Endothelial cell of umbilical vein (primary cell): ENCODE data around the gene ZNF148.

Experiments
- EZH2 ChIP-seq: IDR thresholded peaks from 2 replicates; pipeline ENCODE4 v1.6.1; 2012; ENCODE audit warnings: borderline replicate concordance, low read depth, mild to moderate bottlenecking, moderate library complexity, low read length, inconsistent platforms; ENCODE audit not compliant: severe bottlenecking
- MAX ChIP-seq: IDR thresholded peaks from 2 replicates; pipeline ENCODE4 v1.6.1; 2011; ENCODE audit not compliant: insufficient read depth, insufficient read length
- MYC ChIP-seq: IDR thresholded peaks from one replicate; pipeline ENCODE4 v1.6.1; 2011; ENCODE audit warnings: mild to moderate bottlenecking, low read depth, low read length
- POLR2A ChIP-seq: IDR thresholded peaks from 2 replicates; pipeline ENCODE4 v1.6.1; 2012; ENCODE audit warnings: low read depth, mild to moderate bottlenecking, control low read depth, low read length
- TF ChIP-seq, protein P1 (sequence below), 2 donors: IDR thresholded peaks; 1 replicate in 1 of 2; 2 replicates in 1 of 2; pipeline ENCODE4 v1.5.1; 2011; ENCODE audit warnings: low read length in 2 of 2, mild to moderate bottlenecking in 2 of 2, moderate library complexity in 2 of 2, control low read depth in 1 of 2, inconsistent platforms in 1 of 2, low read depth in 1 of 2; ENCODE audit not compliant: insufficient read depth in 1 of 2; ENCODE audit errors: extremely low read depth in 1 of 2

DNA sequence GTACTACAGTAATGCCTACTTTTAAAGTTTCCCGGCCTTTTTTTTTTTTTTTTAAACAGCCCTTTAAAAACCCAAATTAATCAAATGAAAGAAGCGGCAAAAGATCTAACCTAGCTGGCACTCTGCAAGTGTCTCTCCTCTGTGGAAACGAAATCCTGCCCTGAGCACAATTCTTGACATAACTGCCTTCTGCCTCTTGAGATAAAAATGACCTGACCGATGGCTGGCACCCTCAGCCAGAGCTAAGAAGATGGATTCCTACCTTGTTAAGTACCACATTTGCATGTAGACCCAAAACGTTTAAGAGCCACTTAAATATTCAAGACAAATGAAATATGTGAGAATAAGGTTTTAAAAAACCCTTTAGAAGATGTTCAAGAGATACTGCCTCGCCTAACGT, 146.0 kb downstream of the ZNF148 start:
- TF ChIP-seq, protein P1, sequence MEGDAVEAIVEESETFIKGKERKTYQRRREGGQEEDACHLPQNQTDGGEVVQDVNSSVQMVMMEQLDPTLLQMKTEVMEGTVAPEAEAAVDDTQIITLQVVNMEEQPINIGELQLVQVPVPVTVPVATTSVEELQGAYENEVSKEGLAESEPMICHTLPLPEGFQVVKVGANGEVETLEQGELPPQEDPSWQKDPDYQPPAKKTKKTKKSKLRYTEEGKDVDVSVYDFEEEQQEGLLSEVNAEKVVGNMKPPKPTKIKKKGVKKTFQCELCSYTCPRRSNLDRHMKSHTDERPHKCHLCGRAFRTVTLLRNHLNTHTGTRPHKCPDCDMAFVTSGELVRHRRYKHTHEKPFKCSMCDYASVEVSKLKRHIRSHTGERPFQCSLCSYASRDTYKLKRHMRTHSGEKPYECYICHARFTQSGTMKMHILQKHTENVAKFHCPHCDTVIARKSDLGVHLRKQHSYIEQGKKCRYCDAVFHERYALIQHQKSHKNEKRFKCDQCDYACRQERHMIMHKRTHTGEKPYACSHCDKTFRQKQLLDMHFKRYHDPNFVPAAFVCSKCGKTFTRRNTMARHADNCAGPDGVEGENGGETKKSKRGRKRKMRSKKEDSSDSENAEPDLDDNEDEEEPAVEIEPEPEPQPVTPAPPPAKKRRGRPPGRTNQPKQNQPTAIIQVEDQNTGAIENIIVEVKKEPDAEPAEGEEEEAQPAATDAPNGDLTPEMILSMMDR (IDR thresholded peaks at IDR 0.05; ENCODE audit: extremely low read depth in 1 of 2, insufficient read depth in 1 of 2, low read depth in 1 of 2, low read length in 2 of 2): no peak
- no peak for TF ChIP-seq MYC
- TF ChIP-seq MAX: no peak
- TF ChIP-seq POLR2A: no peak
- TF ChIP-seq EZH2: no peak
